ENCODE results near the gene METAP1D.

GRCh38 chr2:172007372-172007771, 7.6 kb downstream of the METAP1D start:
- TF ChIP-seq, protein P1, sequence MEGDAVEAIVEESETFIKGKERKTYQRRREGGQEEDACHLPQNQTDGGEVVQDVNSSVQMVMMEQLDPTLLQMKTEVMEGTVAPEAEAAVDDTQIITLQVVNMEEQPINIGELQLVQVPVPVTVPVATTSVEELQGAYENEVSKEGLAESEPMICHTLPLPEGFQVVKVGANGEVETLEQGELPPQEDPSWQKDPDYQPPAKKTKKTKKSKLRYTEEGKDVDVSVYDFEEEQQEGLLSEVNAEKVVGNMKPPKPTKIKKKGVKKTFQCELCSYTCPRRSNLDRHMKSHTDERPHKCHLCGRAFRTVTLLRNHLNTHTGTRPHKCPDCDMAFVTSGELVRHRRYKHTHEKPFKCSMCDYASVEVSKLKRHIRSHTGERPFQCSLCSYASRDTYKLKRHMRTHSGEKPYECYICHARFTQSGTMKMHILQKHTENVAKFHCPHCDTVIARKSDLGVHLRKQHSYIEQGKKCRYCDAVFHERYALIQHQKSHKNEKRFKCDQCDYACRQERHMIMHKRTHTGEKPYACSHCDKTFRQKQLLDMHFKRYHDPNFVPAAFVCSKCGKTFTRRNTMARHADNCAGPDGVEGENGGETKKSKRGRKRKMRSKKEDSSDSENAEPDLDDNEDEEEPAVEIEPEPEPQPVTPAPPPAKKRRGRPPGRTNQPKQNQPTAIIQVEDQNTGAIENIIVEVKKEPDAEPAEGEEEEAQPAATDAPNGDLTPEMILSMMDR (IDR thresholded peaks at IDR 0.05): no peak
- no peak for TF ChIP-seq POLR2A (IDR thresholded peaks at IDR 0.05)
